Thyroid gland (tissue), 4 donors: ENCODE data around the gene FEM1B.

Source experiments
- POLR2A ChIP-seq, 2 donors: fragments of 450-650 bp; IDR thresholded peaks; one replicate each; pipeline ENCODE4 v1.6.1; 2017; ENCODE audit warnings: antibody characterized with exemption in 2 of 2, mild to moderate bottlenecking in 2 of 2, moderate library complexity in 1 of 2
- TF ChIP-seq, protein P1 (sequence below), 6 experiments: fragments of 200-600 bp in 3 of 6; fragments of 450-650 bp in 3 of 6; sonication (generic) in 3 of 6; IDR thresholded peaks; one replicate each; pipeline ENCODE4 v1.5.1; 2016 to 2019; ENCODE audit warnings: antibody characterized with exemption in 6 of 6, mild to moderate bottlenecking in 2 of 6, inconsistent platforms in 1 of 6, moderate library complexity in 1 of 6

DNA sequence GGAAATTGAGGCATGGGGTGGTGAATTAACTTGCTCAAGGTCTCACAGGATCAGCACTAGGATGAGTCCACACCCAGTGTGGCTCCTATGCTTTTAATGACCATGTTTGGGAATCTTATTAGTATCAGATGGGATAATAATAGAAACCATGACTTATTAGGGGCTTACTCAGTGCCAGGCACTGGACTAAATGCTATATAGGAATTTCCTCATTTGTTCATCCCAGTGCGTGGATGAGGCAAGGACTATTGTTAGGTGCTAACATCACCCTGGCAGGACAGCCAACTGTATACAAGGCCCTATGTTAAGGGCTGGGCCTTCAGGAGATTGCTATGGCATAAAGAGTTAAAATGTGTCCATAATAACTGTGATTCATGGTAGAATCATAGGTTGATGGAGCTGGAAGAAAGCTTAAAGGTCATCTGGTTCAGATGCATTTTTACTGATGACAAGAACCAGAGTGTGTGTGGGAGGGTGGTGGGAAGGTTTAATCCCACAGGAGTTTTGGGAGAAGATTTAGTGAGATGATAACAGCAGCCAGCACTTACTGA, 4.7 kb upstream of the FEM1B start:
- no peak for TF ChIP-seq POLR2A (IDR thresholded peaks at IDR 0.05)
- TF ChIP-seq, protein P1, sequence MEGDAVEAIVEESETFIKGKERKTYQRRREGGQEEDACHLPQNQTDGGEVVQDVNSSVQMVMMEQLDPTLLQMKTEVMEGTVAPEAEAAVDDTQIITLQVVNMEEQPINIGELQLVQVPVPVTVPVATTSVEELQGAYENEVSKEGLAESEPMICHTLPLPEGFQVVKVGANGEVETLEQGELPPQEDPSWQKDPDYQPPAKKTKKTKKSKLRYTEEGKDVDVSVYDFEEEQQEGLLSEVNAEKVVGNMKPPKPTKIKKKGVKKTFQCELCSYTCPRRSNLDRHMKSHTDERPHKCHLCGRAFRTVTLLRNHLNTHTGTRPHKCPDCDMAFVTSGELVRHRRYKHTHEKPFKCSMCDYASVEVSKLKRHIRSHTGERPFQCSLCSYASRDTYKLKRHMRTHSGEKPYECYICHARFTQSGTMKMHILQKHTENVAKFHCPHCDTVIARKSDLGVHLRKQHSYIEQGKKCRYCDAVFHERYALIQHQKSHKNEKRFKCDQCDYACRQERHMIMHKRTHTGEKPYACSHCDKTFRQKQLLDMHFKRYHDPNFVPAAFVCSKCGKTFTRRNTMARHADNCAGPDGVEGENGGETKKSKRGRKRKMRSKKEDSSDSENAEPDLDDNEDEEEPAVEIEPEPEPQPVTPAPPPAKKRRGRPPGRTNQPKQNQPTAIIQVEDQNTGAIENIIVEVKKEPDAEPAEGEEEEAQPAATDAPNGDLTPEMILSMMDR (IDR thresholded peaks at IDR 0.05), result no peak
